NCI-H69 (cell line): ENCODE results near the gene ACTL8.

Experiments used
- DNase-seq: peaks from one replicate; lab custom pipeline; 2025; lab: John Stamatoyannopoulos, UW

Gene ACTL8

DNA sequence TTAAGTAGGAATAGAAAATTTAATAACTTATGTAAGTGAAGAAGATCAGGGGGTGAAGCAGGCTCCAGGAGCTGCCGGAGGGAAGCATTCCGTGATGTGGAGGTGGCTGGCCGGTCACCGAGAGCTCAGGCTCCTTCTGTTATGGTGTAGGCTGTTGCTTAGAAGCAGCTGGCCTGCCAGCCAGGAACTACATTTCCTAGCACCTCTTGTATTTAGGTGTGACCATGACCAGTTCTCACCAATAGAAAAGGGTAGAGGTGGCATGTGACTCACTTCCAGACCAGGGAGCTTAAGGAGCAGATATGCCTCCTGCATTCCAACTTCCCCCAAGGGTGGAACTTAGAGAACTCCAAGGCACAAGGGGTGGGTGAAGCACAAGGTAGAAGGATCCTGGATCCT lies 120.7 kb downstream of the ACTL8 start:
- no peak for DNase-seq
